Adrenal gland (tissue), 5 donors: ENCODE measurements around the gene SECISBP2.

Experiments
- POLR2A ChIP-seq, 2 donors: fragments of 450-650 bp; IDR thresholded peaks; one replicate each; pipeline ENCODE4 v1.6.1; 2017; ENCODE audit warnings: antibody characterized with exemption in 2 of 2, mild to moderate bottlenecking in 2 of 2, moderate library complexity in 1 of 2
- TF ChIP-seq, protein P1 (sequence below), 6 experiments: fragments of 450-650 bp in 4 of 6; fragments of 200-600 bp in 2 of 6; sonication (generic) in 1 of 6; IDR thresholded peaks; 1 replicate in 5 of 6; 2 replicates in 1 of 6; pipeline versions ENCODE4 v1.5.1 to v1.8.0; 2016 to 2021; ENCODE audit warnings: antibody characterized with exemption in 6 of 6, mild to moderate bottlenecking in 2 of 6, moderate library complexity in 1 of 6
- donor health status: DM: no; HTN: no; CAD: no.

DNA sequence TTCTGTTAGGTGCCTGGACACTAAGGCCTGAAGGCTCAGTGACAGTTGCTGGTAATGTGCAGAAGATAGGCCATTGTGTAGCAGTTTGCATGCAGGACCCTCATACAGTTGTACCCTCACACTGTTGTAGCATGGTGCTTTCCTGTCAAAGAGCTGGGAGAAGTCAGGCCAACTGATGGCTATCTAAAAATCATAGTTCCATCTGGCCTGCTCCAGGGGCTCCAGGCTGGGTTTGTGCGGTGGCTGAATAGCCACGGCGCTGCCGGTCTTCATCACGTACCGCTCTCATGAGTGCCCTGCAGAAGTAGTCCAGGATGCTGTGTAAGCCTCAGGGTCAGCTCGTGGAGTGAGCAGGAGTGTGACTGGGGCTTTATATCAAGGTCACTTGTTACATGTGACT is 12.2 kb downstream of the SECISBP2 start:
- TF ChIP-seq, protein P1, sequence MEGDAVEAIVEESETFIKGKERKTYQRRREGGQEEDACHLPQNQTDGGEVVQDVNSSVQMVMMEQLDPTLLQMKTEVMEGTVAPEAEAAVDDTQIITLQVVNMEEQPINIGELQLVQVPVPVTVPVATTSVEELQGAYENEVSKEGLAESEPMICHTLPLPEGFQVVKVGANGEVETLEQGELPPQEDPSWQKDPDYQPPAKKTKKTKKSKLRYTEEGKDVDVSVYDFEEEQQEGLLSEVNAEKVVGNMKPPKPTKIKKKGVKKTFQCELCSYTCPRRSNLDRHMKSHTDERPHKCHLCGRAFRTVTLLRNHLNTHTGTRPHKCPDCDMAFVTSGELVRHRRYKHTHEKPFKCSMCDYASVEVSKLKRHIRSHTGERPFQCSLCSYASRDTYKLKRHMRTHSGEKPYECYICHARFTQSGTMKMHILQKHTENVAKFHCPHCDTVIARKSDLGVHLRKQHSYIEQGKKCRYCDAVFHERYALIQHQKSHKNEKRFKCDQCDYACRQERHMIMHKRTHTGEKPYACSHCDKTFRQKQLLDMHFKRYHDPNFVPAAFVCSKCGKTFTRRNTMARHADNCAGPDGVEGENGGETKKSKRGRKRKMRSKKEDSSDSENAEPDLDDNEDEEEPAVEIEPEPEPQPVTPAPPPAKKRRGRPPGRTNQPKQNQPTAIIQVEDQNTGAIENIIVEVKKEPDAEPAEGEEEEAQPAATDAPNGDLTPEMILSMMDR (IDR thresholded peaks at IDR 0.05): no peak
- no peak for TF ChIP-seq POLR2A (IDR thresholded peaks at IDR 0.05)
